Transverse colon (tissue), 4 donors: ENCODE measurements around the gene APLP2. TPM values are rescaled to one million over a fixed set of nuclear protein-coding genes. Genes with fewer than 3 reads are reported as not detected.

Experiments
- DNase-seq: peaks from one replicate; pipeline ENCODE4 v3.0.0-alpha.2; 2019
- H3K27ac ChIP-seq, 4 donors: fragments of 200-600 bp; sonication (generic); 2 replicates each; pipeline ENCODE4 v1.5.1; 2016 to 2018; ENCODE audit warnings: inconsistent platforms in 4 of 4
- H3K27me3 ChIP-seq: fragments of 200-600 bp; sonication (generic); 2 replicates; pipeline ENCODE4 v1.5.1; 2017; ENCODE audit warnings: inconsistent platforms
- H3K36me3 ChIP-seq, 4 donors: fragments of 200-600 bp; sonication (generic); 2 replicates each; pipeline ENCODE4 v1.5.1; 2017 to 2019; ENCODE audit warnings: inconsistent platforms in 4 of 4
- H3K4me1 ChIP-seq, 4 donors: fragments of 200-600 bp; sonication (generic); 2 replicates each; pipeline ENCODE4 v1.5.1; 2017 to 2020; ENCODE audit warnings: inconsistent platforms in 4 of 4
- H3K4me3 ChIP-seq, 4 donors: fragments of 200-600 bp; sonication (generic); 1 replicate in 1 of 4; 2 replicates in 3 of 4; pipeline versions ENCODE4 v1.5.1 to v1.6.1; 2017 to 2019; ENCODE audit warnings: inconsistent platforms in 4 of 4
- H3K9me3 ChIP-seq, 2 donors: fragments of 200-600 bp; sonication (generic); 2 replicates each; pipeline ENCODE4 v1.5.1; 2017 to 2019; ENCODE audit warnings: inconsistent platforms in 2 of 2
- EP300 ChIP-seq: sonication (generic); formaldehyde crosslinking; IDR thresholded peaks from one replicate; pipeline ENCODE4 v1.6.1; 2017; ENCODE audit warnings: antibody characterized with exemption, low read depth
- POLR2A ChIP-seq: fragments of 450-650 bp; IDR thresholded peaks from one replicate; pipeline ENCODE4 v1.6.1; 2016; ENCODE audit warnings: antibody characterized with exemption, mild to moderate bottlenecking, moderate library complexity
- POLR2AphosphoS5 ChIP-seq, 3 donors: sonication (generic); formaldehyde crosslinking; IDR thresholded peaks; one replicate each; pipeline ENCODE4 v1.6.1; 2016; ENCODE audit warnings: antibody characterized with exemption in 3 of 3
- WGBS, 2 donors: methylation state at CpG; one replicate each; pipeline ENCODE4 v1.1.5; 2018; ENCODE audit warnings: low coverage in 1 of 2; 5-methylcytosine and 5-hydroxymethylcytosine counted together
- in situ Hi-C, 4 donors: fragments of 200-750 bp; cut with MboI; loops; one replicate each; pipeline versions ENCODE4 v1.15.0 to v1.15.1; 2017; ENCODE audit warnings: low sequenced_read_pairs in 3 of 4, low pct_ligation_motif_present in 1 of 4, low pct_unique_long_range_greater_than_20kb in 1 of 4
- intact Hi-C: fragments of 100-400 bp; cut with DNase I; formaldehyde crosslinking; loops from one replicate; pipeline ENCODE4 v1.15.1; 2023; ENCODE audit warnings: low total_unique reads
- total RNA-seq, 4 donors: library from RNA; depleted of rRNA; stranded (reverse); fragments of >200 nt; gene quantifications; one replicate each; pipeline ENCODE4 v1.1.0, GENCODE V29; 2016
- TF ChIP-seq, protein P1 (sequence below), 5 experiments: fragments of 200-600 bp in 3 of 5; fragments of 450-650 bp in 2 of 5; sonication (generic) in 3 of 5; IDR thresholded peaks; 1 replicate in 2 of 5; 2 replicates in 3 of 5; pipeline ENCODE4 v1.5.1; 2016 to 2017; ENCODE audit warnings: antibody characterized with exemption in 5 of 5, inconsistent platforms in 3 of 5, mild to moderate bottlenecking in 2 of 5, moderate library complexity in 1 of 5

The APLP2 gene
- total RNA-seq, 4 donors from 2014 or later = 191 to 618 (median 396) TPM

DNA sequence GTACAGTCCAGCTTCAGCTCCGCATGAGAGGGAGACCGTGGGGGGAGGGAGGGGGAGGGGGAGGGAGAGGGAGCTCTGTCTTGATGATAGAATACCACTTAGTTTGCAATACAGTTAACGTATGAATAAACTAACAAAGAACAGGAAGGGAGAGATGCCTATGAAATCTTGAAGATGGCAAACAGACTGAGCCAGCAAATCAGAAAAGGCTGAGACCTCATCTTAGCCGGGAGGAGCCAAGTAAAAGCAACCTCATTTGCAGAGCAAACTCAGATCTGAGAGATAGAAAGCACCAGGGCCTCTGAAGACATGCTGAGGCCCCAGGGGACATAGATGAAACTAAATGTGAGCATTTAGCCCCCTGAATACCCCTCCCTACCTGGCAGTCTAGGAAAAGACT lies 23.0 kb downstream of the APLP2 start:
- Histone ChIP-seq H3K4me3 (no peak overlapping the region), H3K27ac (no peak overlapping the region), H3K36me3 (no peaks in the 10 kb centered on the region), H3K27me3 (no peaks in the 10 kb centered on the region), H3K9me3 (no peaks in the 10 kb centered on the region), H3K4me1 (peaks cover 0 to 25% (median 7%) of the 10 kb centered on the region in 4 donors)
- no peak for DNase-seq
- TF ChIP-seq POLR2A (no peak), EP300 (no peak), POLR2AphosphoS5 (IDR thresholded peaks at IDR 0.05) (no peak)
- TF ChIP-seq, protein P1, sequence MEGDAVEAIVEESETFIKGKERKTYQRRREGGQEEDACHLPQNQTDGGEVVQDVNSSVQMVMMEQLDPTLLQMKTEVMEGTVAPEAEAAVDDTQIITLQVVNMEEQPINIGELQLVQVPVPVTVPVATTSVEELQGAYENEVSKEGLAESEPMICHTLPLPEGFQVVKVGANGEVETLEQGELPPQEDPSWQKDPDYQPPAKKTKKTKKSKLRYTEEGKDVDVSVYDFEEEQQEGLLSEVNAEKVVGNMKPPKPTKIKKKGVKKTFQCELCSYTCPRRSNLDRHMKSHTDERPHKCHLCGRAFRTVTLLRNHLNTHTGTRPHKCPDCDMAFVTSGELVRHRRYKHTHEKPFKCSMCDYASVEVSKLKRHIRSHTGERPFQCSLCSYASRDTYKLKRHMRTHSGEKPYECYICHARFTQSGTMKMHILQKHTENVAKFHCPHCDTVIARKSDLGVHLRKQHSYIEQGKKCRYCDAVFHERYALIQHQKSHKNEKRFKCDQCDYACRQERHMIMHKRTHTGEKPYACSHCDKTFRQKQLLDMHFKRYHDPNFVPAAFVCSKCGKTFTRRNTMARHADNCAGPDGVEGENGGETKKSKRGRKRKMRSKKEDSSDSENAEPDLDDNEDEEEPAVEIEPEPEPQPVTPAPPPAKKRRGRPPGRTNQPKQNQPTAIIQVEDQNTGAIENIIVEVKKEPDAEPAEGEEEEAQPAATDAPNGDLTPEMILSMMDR (IDR thresholded peaks at IDR 0.05) = no peak
- intact Hi-C loops = no loop called here
- WGBS, 2 donors = 86 to 89% methylated on average over 1 to 4 of the region's 4 CpGs
- in situ Hi-C loops = no loop called here

DNA sequence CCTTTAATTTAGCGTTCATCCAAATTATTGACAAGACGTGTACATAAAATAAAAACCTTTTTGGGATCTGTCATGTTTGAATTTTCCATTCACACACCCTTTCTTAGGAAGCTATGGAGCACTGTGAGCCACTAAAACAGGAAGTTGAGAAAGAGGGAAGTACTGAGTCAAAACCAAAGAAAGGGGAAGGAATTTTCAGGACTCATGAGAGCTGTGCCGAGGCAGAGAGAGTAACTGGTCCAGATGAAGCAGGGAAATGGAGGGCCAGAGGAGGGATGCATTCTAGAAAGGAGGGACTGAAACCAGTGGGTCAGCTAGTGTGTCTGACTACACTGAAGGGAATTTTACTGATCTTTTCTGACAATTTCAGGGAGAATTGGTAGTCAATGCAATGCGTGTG lies 24.9 kb downstream of the APLP2 start:
- Histone ChIP-seq H3K4me1 (peaks cover 0 to 17% (median 1%) of the 10 kb centered on the region in 4 donors), H3K36me3 (no peaks in the 10 kb centered on the region), H3K4me3 (no peak overlapping the region), H3K27ac (no peak overlapping the region), H3K27me3 (no peaks in the 10 kb centered on the region), H3K9me3 (no peaks in the 10 kb centered on the region)
- TF ChIP-seq, protein P1 (IDR thresholded peaks at IDR 0.05) = no peak
- TF ChIP-seq EP300 = no peak
- TF ChIP-seq POLR2A = no peak
- TF ChIP-seq POLR2AphosphoS5 (IDR thresholded peaks at IDR 0.05) = no peak
- intact Hi-C loops (no loop called here), in situ Hi-C loops (no loop called here)
- no peak for DNase-seq
- 79 to 83% methylated on average over 4 of the region's 4 CpGs for WGBS, 2 donors

DNA sequence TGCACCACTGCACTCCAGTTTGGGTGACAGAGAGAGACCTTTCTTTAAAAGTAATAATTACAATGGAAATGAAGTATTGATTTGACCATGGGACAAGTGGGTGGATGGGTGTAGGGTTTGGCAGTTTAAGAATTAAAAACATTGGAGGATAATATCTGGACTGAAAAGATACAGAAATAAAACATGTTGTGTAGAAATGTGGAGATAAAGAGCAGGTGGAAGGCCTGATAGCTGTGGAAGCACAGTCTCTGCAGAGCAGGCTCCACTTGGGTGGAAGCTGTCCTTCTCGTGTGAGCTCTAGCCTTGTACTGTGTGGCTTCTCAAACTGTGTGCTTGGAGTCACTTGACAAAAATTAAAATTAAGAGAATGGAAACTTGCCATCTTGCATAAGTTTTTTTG lies 25.6 kb downstream of the APLP2 start:
- H3K4me1 ChIP-seq = peaks cover 0 to 18% (median 0%) of the 10 kb centered on the region in 4 donors
- DNase-seq = no peak
- no peaks in the 10 kb centered on the region for H3K9me3 ChIP-seq
- in situ Hi-C loops (no loop called here), intact Hi-C loops (no loop called here)
- WGBS, 2 donors = 86 to 88% methylated on average over 1 of the region's 1 CpG
- TF ChIP-seq EP300 = no peak
- no peak for TF ChIP-seq POLR2AphosphoS5 (IDR thresholded peaks at IDR 0.05)
- TF ChIP-seq POLR2A = no peak
- TF ChIP-seq, protein P1 (IDR thresholded peaks at IDR 0.05) = no peak
- no peak overlapping the region for H3K27ac ChIP-seq
- H3K36me3 ChIP-seq = no peaks in the 10 kb centered on the region
- H3K27me3 ChIP-seq = no peaks in the 10 kb centered on the region
- H3K4me3 ChIP-seq = no peak overlapping the region

DNA sequence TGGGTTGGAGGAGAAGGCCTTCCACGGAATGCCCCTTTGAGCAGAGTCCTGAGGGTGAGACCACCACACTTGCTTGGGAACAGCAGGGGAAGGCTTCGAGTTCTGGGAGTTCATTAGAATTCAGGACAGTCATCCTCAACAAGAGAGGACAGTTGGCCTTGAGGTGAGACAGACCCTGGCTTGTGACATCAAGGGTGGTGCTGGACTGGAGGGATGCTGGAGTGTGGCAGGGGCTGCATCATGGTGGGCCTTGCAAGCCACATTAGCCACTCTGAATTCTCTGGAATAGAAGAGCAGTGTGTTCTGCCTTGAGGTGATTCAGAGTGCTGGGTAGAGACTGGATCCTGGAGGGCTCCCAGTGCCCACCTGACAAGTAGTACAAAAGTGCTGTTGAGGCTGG lies 26.3 kb downstream of the APLP2 start:
- no peak for DNase-seq
- H3K4me3 ChIP-seq = no peak overlapping the region
- H3K9me3 ChIP-seq = no peaks in the 10 kb centered on the region
- in situ Hi-C loops = no loop called here
- H3K36me3 ChIP-seq = no peaks in the 10 kb centered on the region
- intact Hi-C loops = no loop called here
- 96% methylated on average over 2 of the region's 2 CpGs; no CpG with 5 or more reads in 1 of the 2 donors for WGBS, 2 donors
- no peaks in the 10 kb centered on the region for H3K27me3 ChIP-seq
- TF ChIP-seq POLR2AphosphoS5 (IDR thresholded peaks at IDR 0.05) (no peak), EP300 (no peak), POLR2A (no peak)
- TF ChIP-seq, protein P1 (IDR thresholded peaks at IDR 0.05) = no peak
- no peak overlapping the region for H3K27ac ChIP-seq
- peaks cover 0 to 18% (median 0%) of the 10 kb centered on the region in 4 donors for H3K4me1 ChIP-seq
